Activated naive CD4-positive, alpha-beta T cell treated with anti-CD3 and anti-CD28 coated beads, Interleukin-2, amount 50 U/mL, for 72 hours (primary cell): ENCODE measurements around the gene PDE4D. TPM values are rescaled to one million over a fixed set of nuclear protein-coding genes. Genes with fewer than 3 reads are reported as not detected.

Experiments
- ATAC-seq, 2 donors: fragments of 150-1000 bp; cut with Tn5 transposase; 2 replicates each; pipeline ENCODE4 v1.10.0; 2021; ENCODE audit warnings: mild to moderate bottlenecking in 2 of 2, moderate library complexity in 2 of 2
- DNase-seq, 2 donors: peaks; one replicate each; pipeline ENCODE4 v3.0.0; 2021 to 2022; ENCODE audit warnings: low spot score in 2 of 2
- H3K27ac Mint-ChIP-seq, 2 donors: one replicate each; pipeline ENCODE4 v1.8.0; 2022; ENCODE audit warnings: mild to moderate bottlenecking in 2 of 2, mixed read lengths in 2 of 2
- H3K36me3 Mint-ChIP-seq, 2 donors: one replicate each; pipeline ENCODE4 v1.8.0; 2022; ENCODE audit warnings: mixed read lengths in 2 of 2
- H3K9me3 Mint-ChIP-seq, 2 donors: one replicate each; pipeline ENCODE4 v1.8.0; 2022; ENCODE audit warnings: mixed read lengths in 2 of 2
- total RNA-seq, 2 donors: library from RNA; stranded (reverse); gene quantifications; one replicate each; pipeline ENCODE4 v1.2.3, GENCODE V29; 2022

Gene PDE4D
- total RNA-seq, 2 donors from 2014 or later = 31.1 to 86.7 TPM

DNA sequence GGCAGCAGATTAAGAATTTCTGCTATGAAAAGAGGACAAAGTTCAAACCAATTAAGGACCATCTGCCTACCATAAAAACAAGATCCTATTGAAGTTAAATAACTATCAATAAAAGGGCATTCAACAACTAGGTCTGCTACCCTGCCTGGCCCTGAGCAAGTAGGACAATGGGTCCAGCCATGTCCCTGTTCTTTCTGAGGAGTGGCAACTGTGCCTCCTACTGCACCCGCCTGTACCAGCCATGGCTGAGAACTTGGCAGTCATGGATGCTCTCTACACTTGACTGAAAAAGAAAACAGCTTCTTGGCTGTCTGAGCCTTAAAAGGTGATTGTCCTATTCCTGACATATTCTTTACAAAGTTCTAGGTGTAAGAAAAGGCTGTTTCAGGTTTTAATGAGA, 652.4 kb downstream of the PDE4D start:
- ATAC-seq = no peak
- Mint-ChIP-seq H3K36me3 (no peaks in the 10 kb centered on the region), H3K27ac (no peak overlapping the region), H3K9me3 (no peaks in the 10 kb centered on the region)
- DNase-seq = no peak

DNA sequence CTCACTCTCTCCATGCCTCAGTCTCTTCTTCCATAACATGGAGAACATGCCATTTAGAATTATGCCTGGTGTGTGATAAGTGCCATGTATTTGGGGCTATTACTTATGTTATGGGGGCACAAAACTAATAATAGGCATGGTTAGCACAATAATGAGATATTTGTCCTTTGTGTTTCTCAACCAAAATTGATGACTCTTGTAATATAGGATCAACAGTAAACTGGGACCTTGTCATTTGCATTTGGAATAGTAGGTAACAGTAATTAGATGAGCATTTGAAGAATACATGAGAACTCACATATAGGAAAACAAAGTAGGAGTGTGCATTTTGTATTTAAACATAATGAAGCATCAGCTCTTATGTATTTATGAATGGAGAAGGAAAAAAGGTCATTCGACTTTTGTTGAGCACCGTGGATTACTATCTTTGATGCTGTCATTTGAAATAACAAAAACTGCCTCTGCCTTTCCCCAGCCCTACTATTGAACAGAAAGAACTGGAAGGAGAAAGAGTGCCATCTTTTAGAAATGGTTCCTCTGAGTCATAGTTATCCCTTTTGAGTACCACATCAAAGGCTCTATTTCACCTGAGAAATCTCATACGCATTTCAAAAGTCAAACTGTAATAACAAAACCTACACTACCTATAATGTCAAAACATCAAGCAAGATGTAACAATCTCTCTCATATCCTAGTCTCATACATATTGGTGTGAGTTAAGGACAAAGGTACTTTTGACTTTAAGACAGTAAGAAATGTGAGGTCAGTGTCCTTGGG, 655.2 kb downstream of the PDE4D start:
- H3K27ac Mint-ChIP-seq = peak overlapping the region in 1 of 2 donors; percentile 59
- H3K9me3 Mint-ChIP-seq = no peaks in the 10 kb centered on the region
- DNase-seq = peak in 1 of 2 donors; percentile 12

DNA sequence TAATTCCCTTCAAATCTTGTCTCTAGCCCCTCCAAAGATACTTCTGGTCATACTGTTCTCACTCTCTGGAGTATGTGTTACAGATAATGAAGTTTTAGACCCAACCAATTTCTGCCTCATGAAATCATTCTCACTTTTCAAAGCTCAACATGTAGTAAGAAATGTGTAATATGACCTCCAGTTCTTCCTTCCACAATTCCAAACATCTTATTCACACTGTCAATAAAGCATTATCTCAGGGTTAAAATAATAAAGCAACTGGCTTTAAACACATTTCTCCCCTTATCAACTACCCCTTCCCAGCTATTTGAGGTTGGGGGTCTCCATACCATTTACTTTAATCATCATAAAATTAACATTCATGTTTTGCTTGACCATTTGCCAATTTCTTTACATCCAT, 656.5 kb downstream of the PDE4D start:
- Mint-ChIP-seq H3K36me3 (no peaks in the 10 kb centered on the region), H3K27ac (no peak overlapping the region), H3K9me3 (no peaks in the 10 kb centered on the region)
- DNase-seq (no peak), ATAC-seq (no peak)

More for the DNA sequence above, 655.2 kb downstream of the PDE4D start:
- ATAC-seq = peak; percentile 95 to 96
- no peaks in the 10 kb centered on the region for H3K36me3 Mint-ChIP-seq

DNA sequence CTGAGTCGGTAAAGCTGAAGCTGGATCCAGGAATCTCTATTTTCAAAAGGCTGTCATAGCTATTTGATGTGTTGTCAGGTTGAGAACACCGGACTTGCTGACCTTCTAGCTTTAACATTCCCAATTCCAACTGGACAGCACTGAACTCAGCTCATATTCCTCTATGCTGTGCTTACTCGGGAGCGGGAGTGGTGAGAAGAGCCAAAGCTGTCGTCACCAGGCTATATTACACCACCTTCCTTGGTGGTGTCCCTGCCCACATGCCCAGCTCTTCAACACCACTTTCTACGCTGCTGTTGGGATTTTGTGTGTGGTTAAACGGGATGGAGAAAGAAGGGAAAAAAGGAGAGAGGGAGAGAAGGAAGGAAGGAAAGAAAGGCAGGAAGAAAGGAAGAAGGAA, 657.1 kb downstream of the PDE4D start:
- no peak for ATAC-seq
- DNase-seq = no peak
- H3K27ac Mint-ChIP-seq = no peak overlapping the region
- no peaks in the 10 kb centered on the region for H3K36me3 Mint-ChIP-seq
- H3K9me3 Mint-ChIP-seq = no peaks in the 10 kb centered on the region

DNA sequence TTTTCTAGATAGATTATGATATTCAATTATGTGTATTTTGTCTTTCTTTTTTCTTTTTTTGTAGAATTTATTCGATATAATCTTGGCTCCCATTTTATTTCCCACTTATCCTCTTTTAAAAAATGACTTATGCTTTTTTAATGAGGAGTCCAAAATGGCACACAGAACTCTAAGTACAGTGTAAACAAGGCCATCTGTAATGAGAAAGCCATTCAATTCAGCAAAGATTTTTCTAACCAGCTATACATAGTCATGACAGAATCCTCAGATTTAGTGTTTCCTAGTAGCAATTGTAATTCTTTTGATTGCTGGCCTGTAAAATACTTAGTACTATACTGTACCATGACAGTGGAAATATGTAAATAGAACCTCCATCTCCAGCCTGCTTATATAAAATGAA, 659.3 kb downstream of the PDE4D start:
- Mint-ChIP-seq H3K27ac (no peak overlapping the region), H3K36me3 (no peaks in the 10 kb centered on the region), H3K9me3 (no peaks in the 10 kb centered on the region)
- ATAC-seq = no peak
- DNase-seq = no peak

DNA sequence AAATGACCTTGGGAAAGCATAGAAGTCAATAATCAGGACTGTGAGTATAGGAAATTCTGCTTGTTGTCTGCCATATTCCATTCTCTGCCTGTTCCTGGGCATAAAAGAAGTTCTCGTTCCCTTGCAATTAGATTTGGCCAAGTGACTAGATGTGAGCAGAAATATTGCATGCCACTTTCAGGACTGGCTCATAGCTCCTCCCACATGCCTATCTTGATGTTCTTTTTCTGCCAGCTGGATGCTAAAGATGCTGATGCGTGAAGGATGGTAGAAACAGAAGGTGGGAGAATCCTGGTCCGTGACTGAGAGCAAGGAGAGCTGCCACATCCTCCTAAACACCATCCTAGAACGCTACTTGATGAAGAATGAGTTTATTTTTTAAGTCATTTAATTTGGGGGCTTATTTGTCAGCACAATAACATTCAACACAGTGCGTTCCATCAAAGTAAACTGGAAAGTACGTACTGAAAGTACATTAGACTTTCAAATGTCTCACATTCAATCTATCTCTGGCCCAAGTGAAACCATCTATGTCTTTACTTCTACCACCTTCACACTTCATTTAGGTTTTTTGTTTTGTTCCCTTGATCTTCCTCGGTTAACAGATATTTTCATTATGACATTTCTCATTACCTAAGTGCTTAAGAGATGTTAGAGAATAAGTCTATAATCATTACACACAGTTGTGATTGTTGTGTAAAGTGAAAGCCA, 662.1 kb downstream of the PDE4D start:
- H3K27ac Mint-ChIP-seq = no peak overlapping the region
- peak in 1 of 2 donors; percentile 71 for ATAC-seq
- H3K9me3 Mint-ChIP-seq = no peaks in the 10 kb centered on the region
- no peaks in the 10 kb centered on the region for H3K36me3 Mint-ChIP-seq
- DNase-seq = no peak

DNA sequence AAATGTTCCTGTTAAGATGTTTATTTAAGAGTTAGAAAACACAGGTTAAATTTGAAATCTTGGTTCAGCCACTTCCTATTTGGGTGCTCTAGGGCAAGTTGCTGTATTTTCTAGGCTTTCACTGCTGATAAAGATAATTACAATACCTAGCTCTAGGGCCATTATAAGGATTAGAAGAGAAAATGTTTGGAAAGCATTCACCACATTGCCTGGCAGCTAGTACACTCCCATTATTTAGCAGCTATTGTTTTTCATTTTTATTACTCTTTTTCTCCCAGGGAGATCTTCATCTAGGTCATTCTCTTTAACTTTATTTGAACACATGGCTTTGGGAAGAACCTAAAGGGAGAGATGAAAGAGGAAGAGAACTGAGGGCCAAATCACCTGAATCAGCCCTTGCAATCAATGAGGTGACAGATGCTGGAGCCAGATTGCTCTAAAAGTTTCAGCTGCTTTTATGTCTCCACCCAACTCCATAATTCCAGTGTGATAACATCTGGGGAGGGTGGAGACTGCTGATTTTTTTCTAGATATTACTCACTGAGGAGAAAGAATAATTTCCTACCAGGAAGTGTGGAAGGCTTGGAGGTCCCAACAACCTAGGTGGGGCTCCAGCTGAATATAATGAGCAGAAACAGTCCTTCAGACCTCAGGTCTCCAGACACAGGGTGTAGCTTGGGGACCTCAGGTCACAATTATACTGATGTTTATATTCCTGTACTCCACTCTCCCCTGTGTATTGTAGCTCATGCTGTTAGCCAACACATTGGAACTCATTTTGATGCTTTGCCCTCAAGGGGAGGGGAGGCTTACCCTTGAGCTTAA, 670.6 kb downstream of the PDE4D start:
- no peak for ATAC-seq
- Mint-ChIP-seq H3K36me3 (no peaks in the 10 kb centered on the region), H3K9me3 (peaks cover 4% of the 10 kb centered on the region in 2 donors), H3K27ac (no peak overlapping the region)
- DNase-seq = no peak

DNA sequence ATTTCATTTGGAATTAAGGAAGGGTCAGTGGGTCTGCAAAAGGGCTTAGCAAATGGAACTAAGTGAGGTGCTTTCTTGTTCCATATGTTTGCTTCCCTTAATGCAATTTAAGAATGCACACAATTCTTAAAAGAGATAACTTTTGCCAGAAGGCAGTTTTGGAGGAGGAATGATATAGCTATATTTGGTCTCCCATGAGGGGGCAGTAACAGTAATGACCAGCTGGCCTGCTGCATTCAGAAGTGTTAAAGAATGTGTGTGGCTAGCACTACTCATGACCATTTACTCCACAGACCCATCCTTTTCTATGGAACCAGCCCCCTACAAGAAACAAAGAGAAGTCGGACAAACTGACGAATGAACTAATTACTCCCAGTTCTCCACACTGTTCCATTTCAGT, 671.8 kb downstream of the PDE4D start:
- no peaks in the 10 kb centered on the region for H3K36me3 Mint-ChIP-seq
- H3K9me3 Mint-ChIP-seq = peaks cover 4% of the 10 kb centered on the region in 2 donors
- DNase-seq = no peak
- ATAC-seq = no peak
- H3K27ac Mint-ChIP-seq = no peak overlapping the region

DNA sequence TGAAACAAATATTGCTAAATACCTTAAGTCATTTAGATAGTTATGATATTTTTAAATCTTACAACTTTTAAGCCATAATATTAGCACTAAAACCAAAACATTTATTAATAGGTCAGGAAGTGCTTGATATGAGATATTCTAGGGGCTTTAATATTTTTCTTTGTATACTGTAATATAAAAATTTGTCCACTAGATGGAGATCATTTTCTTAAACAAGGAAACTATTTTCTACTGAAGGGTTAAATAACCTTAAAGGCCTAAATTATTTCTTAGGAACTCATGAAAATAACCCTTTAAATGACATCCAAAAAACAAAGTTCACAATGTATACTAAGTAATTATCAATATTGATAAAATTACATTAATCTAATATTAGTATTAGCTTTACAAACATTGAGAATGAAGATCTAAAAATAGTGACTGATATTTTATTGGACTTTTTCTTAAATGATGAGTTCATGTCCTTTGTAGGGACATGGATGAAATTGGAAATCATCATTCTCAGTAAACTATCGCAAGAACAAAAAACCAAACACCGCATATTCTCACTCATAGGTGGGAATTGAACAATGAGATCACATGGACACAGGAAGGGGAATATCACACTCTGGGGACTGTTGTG, 675.0 kb downstream of the PDE4D start:
- Mint-ChIP-seq H3K27ac (no peak overlapping the region), H3K9me3 (no peaks in the 10 kb centered on the region), H3K36me3 (no peaks in the 10 kb centered on the region)
- ATAC-seq (no peak), DNase-seq (no peak)

DNA sequence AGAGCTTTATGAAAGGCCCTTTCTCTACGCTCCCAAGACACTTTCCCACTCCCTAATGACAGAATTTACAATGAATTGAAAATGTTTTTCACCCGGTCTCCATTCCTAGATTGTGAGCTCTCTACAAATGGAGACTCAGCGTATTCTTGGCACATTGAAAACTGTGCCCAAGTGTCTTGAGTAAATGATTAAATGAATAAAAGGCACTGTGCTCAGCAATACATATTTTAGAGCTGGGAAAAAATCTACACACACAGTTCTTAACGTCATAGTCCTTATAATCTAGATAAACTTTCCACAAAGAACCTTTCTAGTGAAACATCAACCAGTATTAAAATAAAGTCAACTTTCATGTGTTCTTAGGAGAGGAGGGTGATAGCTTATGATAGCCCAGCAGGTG, 676.7 kb downstream of the PDE4D start:
- no peak overlapping the region for H3K27ac Mint-ChIP-seq
- H3K9me3 Mint-ChIP-seq = no peaks in the 10 kb centered on the region
- ATAC-seq (no peak), DNase-seq (no peak)
- H3K36me3 Mint-ChIP-seq = no peaks in the 10 kb centered on the region

DNA sequence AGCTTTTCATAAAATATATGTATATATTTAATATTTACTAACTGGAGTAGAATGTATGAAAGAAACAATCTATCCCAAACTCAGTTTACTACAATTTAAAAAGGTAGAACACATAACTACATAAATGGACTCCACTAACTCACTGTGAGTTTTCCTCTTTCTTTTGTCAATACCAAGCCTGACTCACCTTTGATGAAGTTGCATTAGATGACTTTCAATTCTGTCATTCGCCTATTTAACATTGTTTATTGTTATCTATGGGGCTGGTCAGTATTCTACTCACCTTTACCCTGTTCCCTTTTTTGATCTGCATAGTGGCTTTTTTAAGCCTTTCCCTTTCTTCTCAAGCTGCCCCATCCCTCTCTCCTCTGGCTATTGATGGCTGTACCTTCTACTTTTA, 680.9 kb downstream of the PDE4D start:
- no peak overlapping the region for H3K27ac Mint-ChIP-seq
- no peak for DNase-seq
- H3K36me3 Mint-ChIP-seq = no peaks in the 10 kb centered on the region
- ATAC-seq = no peak
- no peaks in the 10 kb centered on the region for H3K9me3 Mint-ChIP-seq

DNA sequence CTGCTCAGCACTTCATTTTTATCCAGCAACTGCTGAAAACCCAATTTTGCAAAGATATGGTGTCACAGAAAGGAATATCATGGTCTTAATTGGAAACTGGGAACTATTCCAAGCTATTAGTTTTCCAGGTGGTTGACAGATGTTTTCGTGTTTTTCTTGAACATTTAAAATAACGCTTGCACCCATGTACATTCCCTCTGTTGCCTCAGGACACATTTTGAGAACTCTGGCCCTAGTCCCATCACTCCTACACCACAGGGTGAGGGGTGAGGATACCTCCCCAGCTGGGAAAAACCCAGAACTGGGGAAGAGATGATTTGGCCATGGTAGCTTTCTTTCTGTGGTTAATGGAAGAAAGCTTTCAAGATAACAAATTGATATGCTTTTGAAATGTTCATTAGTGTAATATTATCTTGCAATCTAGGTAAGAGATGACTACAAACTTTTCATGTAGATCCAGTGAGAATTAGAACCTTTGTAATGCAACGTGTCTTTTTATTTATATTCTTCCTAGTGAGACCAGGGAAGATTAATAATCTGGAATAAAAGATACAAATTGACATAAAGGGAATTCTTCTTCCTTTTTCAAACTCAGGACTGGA, 683.7 kb downstream of the PDE4D start:
- H3K9me3 Mint-ChIP-seq = no peaks in the 10 kb centered on the region
- H3K36me3 Mint-ChIP-seq = no peaks in the 10 kb centered on the region
- DNase-seq = no peak
- ATAC-seq = no peak
- no peak overlapping the region for H3K27ac Mint-ChIP-seq

DNA sequence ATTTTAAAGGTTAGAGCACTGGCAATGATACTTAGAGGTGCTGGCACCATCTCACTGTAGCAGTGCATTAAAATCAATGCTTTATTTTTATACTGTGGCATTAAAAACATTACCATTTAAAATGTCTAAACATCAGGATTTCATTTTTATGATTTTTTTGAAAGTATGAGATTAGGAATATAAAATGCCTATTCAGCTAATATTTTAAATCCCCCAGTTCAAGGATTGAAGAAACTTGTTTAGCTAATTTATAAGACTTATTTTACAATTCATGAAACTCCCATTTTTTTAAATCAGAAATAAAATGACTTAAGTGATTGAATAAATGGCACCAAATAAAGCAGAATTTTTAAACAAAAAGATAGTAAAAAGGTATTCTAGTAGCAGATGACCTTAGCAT, 685.1 kb downstream of the PDE4D start:
- DNase-seq (no peak), ATAC-seq (no peak)
- Mint-ChIP-seq H3K36me3 (no peaks in the 10 kb centered on the region), H3K9me3 (no peaks in the 10 kb centered on the region), H3K27ac (no peak overlapping the region)

DNA sequence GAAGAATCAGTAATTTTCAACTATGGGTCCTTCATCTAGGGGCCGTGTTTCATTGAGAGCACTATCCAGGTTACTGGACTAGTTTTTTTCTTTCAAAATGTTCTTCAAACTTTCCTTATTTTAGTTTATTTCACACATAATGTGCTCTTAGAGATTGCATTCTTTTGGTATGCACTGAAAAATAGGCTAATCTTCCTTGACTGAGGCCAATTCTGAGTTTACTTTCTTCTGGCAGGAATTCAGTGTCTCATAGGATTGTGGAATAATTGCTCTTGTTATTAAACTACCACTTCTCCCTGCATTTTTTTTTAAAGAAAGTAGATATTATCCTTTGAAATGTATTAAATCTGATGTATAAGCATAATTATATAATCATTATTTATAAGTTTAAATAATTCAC, 686.1 kb downstream of the PDE4D start:
- no peaks in the 10 kb centered on the region for H3K36me3 Mint-ChIP-seq
- no peaks in the 10 kb centered on the region for H3K9me3 Mint-ChIP-seq
- ATAC-seq (no peak), DNase-seq (no peak)
- H3K27ac Mint-ChIP-seq = no peak overlapping the region

DNA sequence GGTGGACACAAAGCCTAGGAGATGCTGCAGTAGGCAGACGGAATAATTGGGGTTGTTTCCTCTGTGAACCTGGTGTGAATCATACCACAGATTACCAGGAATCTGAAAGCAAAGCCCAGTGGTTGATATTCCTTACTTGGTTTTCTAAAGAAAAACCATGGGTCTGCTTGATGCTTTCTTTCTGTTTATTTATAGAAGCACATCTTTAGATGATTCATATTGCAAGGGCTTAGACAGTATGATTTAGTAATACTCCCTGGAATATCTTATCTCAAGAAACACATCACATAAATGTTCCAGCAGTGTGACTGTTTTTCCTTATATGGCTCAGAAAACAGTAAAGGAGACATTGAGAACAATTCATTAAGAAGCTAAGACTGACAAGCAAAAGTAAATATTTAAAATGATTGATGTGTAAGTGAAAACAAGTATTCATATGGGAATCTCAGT, 687.4 kb downstream of the PDE4D start:
- DNase-seq = no peak
- Mint-ChIP-seq H3K9me3 (no peaks in the 10 kb centered on the region), H3K27ac (no peak overlapping the region), H3K36me3 (no peaks in the 10 kb centered on the region)
- peak in 1 of 2 donors; percentile 29 for ATAC-seq

DNA sequence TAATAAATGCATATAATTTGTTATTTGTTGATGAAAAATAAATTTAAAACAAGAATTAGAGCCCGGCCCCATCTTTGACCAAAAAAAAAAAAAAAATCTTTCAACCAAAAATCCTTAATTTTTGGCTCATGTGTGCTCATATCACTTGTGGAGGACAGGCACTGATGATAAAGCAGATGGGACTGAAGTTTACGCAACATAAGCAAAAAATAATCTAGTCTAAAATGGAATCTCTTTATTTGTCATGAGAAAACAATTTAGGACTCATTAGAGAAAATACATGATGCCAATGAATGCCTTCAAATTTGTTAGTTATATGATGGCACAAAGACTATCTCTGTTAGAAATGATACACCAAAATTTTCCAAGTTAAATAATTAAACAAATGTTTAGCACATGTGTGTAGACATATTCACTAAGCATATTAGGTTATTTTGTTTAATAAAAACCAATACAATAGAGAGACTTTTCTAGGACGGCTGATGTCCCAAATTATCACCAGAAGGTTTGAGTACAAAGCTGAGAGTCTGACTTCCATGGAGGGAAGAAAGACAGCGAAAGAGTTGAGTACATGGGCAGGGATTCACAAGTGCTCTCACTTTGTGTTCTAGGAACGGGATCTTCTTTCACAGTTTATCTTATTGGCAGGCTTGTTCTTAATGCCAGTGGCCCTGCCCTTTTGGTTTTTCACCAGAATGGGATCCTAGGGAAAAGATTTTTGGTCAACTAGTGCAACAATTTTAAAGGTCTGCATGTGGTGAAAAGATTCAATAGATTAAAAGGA, 689.2 kb downstream of the PDE4D start:
- ATAC-seq (no peak), DNase-seq (no peak)
- Mint-ChIP-seq H3K27ac (no peak overlapping the region), H3K9me3 (no peaks in the 10 kb centered on the region), H3K36me3 (no peaks in the 10 kb centered on the region)
